Loucy (cell line): ENCODE measurements around the gene AKR1C8.
A peak's percentile ranks its signal among the peaks of the same experiment; 100 is the strongest.
"Not testable (repeated sequence)": the region's sequence is repeated elsewhere in the genome, so short reads cannot be mapped to it uniquely, and the experiment has no call there.

Experiments
- H2AFZ ChIP-seq: fragments of 200-600 bp; sonication (generic); 2 replicates; pipeline ENCODE4 v1.6.0; 2016; ENCODE audit warnings: antibody characterized with exemption, mild to moderate bottlenecking, low read length, moderate library complexity
- H3F3A ChIP-seq: fragments of 200-600 bp; 2 replicates; pipeline ENCODE4 v1.6.0; 2016; ENCODE audit warnings: antibody characterized with exemption, low read depth, mild to moderate bottlenecking
- H3K27me3 ChIP-seq: fragments of 200-600 bp; sonication (generic); 2 replicates; pipeline ENCODE4 v1.6.1; 2014; ENCODE audit warnings: low read length, mild to moderate bottlenecking; ENCODE audit not compliant: insufficient read depth, poor library complexity, severe bottlenecking
- H3K36me3 ChIP-seq: fragments of 200-600 bp; sonication (generic); 2 replicates; pipeline ENCODE4 v1.6.1; 2016; ENCODE audit warnings: low read length; ENCODE audit not compliant: insufficient read depth
- H3K4me1 ChIP-seq: fragments of 200-600 bp; sonication (generic); 2 replicates; pipeline ENCODE4 v1.5.1; 2014; ENCODE audit warnings: low read length, mild to moderate bottlenecking; ENCODE audit not compliant: insufficient read depth, poor library complexity, severe bottlenecking
- H3K4me2 ChIP-seq: fragments of 200-600 bp; sonication (generic); 2 replicates; pipeline ENCODE4 v1.6.0; 2014; ENCODE audit warnings: antibody characterized with exemption, low read length, low read depth, mild to moderate bottlenecking; ENCODE audit not compliant: poor library complexity, severe bottlenecking
- H3K4me3 ChIP-seq: fragments of 200-600 bp; sonication (generic); 2 replicates; pipeline ENCODE4 v1.5.1; 2014; ENCODE audit warnings: low read length, mild to moderate bottlenecking, mixed read lengths; ENCODE audit not compliant: poor library complexity, severe bottlenecking
- H3K79me2 ChIP-seq: fragments of 200-600 bp; sonication (generic); 2 replicates; pipeline ENCODE4 v1.6.1; 2014; ENCODE audit warnings: low read length; ENCODE audit not compliant: insufficient read depth
- H3K9ac ChIP-seq: fragments of 200-600 bp; sonication (generic); 2 replicates; pipeline ENCODE4 v1.6.0; 2014; ENCODE audit warnings: mild to moderate bottlenecking, low read depth, low read length, moderate library complexity; ENCODE audit not compliant: poor library complexity, severe bottlenecking
- H3K9me2 ChIP-seq: fragments of 200-600 bp; sonication (generic); replicated peaks from 2 replicates; pipeline ENCODE4 v1.6.1; 2016; ENCODE audit warnings: low read depth, low read length, mixed read lengths
- H3K9me3 ChIP-seq: fragments of 200-600 bp; sonication (generic); 2 replicates; pipeline ENCODE4 v1.6.1; 2014; ENCODE audit warnings: mild to moderate bottlenecking, antibody characterized with exemption, low read length, low read depth; ENCODE audit not compliant: insufficient read depth
- H4K20me1 ChIP-seq: fragments of 200-600 bp; sonication (generic); 2 replicates; pipeline ENCODE4 v1.6.0; 2014; ENCODE audit warnings: antibody characterized with exemption, low read length, mild to moderate bottlenecking; ENCODE audit not compliant: insufficient read depth, poor library complexity, severe bottlenecking
- CTCF ChIP-seq: fragments of 200-600 bp; sonication (generic); conservative IDR thresholded peaks from 2 replicates; pipeline ENCODE4 v1.5.1; 2014; ENCODE audit warnings: mild to moderate bottlenecking, antibody characterized with exemption, low read length
- EZH2phosphoT487 ChIP-seq: fragments of 200-600 bp; IDR thresholded peaks from 2 replicates; pipeline ENCODE4 v1.6.1; 2018; ENCODE audit warnings: antibody characterized with exemption, mild to moderate bottlenecking, moderate library complexity, borderline replicate concordance

The AKR1C8 gene

GRCh38 chr10:5125315-5126044 is 59.5 kb downstream of the AKR1C8 start:
- peaks cover 7% of the 10 kb centered on the region for H3K9me3 ChIP-seq
- no peaks in the 10 kb centered on the region for H3K9me2 ChIP-seq
- TF ChIP-seq EZH2phosphoT487 (no peak), CTCF (no peak)
- H3F3A ChIP-seq, result no peaks in the 10 kb centered on the region
- no peaks in the 10 kb centered on the region for H3K79me2 ChIP-seq
- H3K36me3 ChIP-seq, result no peaks in the 10 kb centered on the region
- no peak overlapping the region for H2AFZ ChIP-seq
- H3K9ac ChIP-seq, result no peak overlapping the region
- H3K4me3 ChIP-seq, result no peak overlapping the region
- no peaks in the 10 kb centered on the region for H3K27me3 ChIP-seq
- H3K4me2 ChIP-seq, result no peak overlapping the region
- H4K20me1 ChIP-seq, result no peaks in the 10 kb centered on the region
- peaks cover 22% of the 10 kb centered on the region for H3K4me1 ChIP-seq

- H2AFZ ChIP-seq, result no peak overlapping the region
- H3K4me1 ChIP-seq, result peaks cover 22% of the 10 kb centered on the region
- H3K4me2 ChIP-seq, result no peak overlapping the region
- no peaks in the 10 kb centered on the region for H3K9me2 ChIP-seq
- TF ChIP-seq EZH2phosphoT487, result no peak
- TF ChIP-seq CTCF, result no peak
- H3K27me3 ChIP-seq, result no peaks in the 10 kb centered on the region
- H4K20me1 ChIP-seq, result no peaks in the 10 kb centered on the region
- H3K9me3 ChIP-seq, result peaks cover 11% of the 10 kb centered on the region
- H3K9ac ChIP-seq, result no peak overlapping the region
- no peak overlapping the region for H3K4me3 ChIP-seq
- no peaks in the 10 kb centered on the region for H3K79me2 ChIP-seq
- H3F3A ChIP-seq, result no peaks in the 10 kb centered on the region
- H3K36me3 ChIP-seq, result no peaks in the 10 kb centered on the region
Observed at GRCh38 chr10:5123886-5124285, 61.1 kb downstream of the AKR1C8 start.

GRCh38 chr10:5119997-5120396 is 65.0 kb downstream of the AKR1C8 start:
- H3K79me2 ChIP-seq, H3K36me3 ChIP-seq, H3K4me2 ChIP-seq, H3K9me3 ChIP-seq, H2AFZ ChIP-seq, H3K9ac ChIP-seq, H3K4me3 ChIP-seq, H3K27me3 ChIP-seq, H3K9me2 ChIP-seq, H4K20me1 ChIP-seq: not testable (repeated sequence)
- H3K4me1 ChIP-seq, result peaks cover 53% of the 10 kb centered on the region
- peaks cover 11% of the 10 kb centered on the region; the same call in 1 of the 2 replicates for H3F3A ChIP-seq

GRCh38 chr10:5117026-5117425 is 67.9 kb downstream of the AKR1C8 start:
- TF ChIP-seq EZH2phosphoT487, result no peak
- no peak for TF ChIP-seq CTCF
- peaks cover 10% of the 10 kb centered on the region; the same call in 1 of the 2 replicates for H3K9me3 ChIP-seq
- peak overlapping the region; percentile 58 for H3K4me2 ChIP-seq
- H3K79me2 ChIP-seq, result no peaks in the 10 kb centered on the region
- H4K20me1 ChIP-seq, result no peaks in the 10 kb centered on the region
- no peaks in the 10 kb centered on the region for H3K9me2 ChIP-seq
- no peak overlapping the region for H2AFZ ChIP-seq
- no peaks in the 10 kb centered on the region for H3K27me3 ChIP-seq
- peaks cover 11% of the 10 kb centered on the region; the same call in 1 of the 2 replicates for H3F3A ChIP-seq
- H3K4me3 ChIP-seq, result peak overlapping the region; percentile 60
- H3K36me3 ChIP-seq, result no peaks in the 10 kb centered on the region
- H3K4me1 ChIP-seq, result peaks cover 41% of the 10 kb centered on the region
- H3K9ac ChIP-seq, result no peak overlapping the region
